Neural cell (in vitro differentiated cells): ENCODE results near the gene UBXN4.

Experiments used
- EZH2 ChIP-seq: fragments of 200-600, 300-800 bp; shearing (Covaris generic), sonication (generic); IDR thresholded peaks from 2 replicates; pipeline ENCODE4 v1.6.1; 2014; ENCODE audit warnings: antibody characterized with exemption, low read length, borderline replicate concordance, mild to moderate bottlenecking; ENCODE audit not compliant: insufficient read depth, poor library complexity, severe bottlenecking
- TF ChIP-seq, protein P1 (sequence below): fragments of 450-650 bp; IDR thresholded peaks from 2 replicates; pipeline ENCODE4 v1.5.1; 2014; ENCODE audit warnings: antibody characterized with exemption, mild to moderate bottlenecking, moderate library complexity; ENCODE audit not compliant: poor library complexity, severe bottlenecking

DNA sequence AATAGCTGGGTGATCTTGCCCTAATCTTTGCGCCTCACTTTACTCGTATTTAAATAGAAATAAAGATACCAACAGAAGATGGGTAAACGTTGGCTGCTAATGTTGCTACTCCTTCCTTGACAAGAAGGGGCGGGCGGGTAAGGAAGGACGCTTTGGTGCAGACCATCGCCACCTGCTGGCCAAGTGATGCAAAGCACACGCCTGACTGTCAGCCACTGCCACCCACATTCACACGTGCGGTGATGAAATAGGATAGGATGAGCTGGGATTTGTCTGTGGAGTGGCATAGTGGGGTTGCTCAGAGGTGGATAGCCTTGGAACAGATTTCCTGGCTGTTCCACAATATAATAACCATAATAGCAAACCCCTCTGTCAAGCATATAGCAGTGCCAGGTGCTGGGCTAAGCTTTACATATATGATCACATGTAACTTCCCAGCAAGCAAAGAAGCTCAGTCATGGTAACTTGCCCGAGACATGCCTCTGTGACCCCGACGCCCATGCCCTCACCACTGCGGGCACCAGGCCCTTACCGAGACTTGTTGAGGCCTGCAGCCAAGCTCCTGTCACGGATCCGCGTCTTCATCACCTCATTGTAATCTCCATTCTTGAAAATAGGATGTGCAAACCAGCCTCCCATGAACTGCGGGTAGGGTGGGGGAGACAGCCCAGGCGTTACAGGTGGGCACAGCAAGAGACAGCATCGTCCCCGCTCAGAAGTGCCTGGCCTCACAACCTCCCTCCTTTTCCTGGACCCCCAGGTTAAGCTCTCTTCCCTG lies 56.0 kb downstream of the UBXN4 start:
- TF ChIP-seq, protein P1, sequence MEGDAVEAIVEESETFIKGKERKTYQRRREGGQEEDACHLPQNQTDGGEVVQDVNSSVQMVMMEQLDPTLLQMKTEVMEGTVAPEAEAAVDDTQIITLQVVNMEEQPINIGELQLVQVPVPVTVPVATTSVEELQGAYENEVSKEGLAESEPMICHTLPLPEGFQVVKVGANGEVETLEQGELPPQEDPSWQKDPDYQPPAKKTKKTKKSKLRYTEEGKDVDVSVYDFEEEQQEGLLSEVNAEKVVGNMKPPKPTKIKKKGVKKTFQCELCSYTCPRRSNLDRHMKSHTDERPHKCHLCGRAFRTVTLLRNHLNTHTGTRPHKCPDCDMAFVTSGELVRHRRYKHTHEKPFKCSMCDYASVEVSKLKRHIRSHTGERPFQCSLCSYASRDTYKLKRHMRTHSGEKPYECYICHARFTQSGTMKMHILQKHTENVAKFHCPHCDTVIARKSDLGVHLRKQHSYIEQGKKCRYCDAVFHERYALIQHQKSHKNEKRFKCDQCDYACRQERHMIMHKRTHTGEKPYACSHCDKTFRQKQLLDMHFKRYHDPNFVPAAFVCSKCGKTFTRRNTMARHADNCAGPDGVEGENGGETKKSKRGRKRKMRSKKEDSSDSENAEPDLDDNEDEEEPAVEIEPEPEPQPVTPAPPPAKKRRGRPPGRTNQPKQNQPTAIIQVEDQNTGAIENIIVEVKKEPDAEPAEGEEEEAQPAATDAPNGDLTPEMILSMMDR: peak; percentile 81
- no peak for TF ChIP-seq EZH2
